Measurements from ENCODE around the gene HIGD1A. TPM values are rescaled to one million over a fixed set of nuclear protein-coding genes. Genes with fewer than 3 reads are reported as not detected.

HIGD1A gene
- total RNA-seq, 1 donor, result 184 TPM

DNA sequence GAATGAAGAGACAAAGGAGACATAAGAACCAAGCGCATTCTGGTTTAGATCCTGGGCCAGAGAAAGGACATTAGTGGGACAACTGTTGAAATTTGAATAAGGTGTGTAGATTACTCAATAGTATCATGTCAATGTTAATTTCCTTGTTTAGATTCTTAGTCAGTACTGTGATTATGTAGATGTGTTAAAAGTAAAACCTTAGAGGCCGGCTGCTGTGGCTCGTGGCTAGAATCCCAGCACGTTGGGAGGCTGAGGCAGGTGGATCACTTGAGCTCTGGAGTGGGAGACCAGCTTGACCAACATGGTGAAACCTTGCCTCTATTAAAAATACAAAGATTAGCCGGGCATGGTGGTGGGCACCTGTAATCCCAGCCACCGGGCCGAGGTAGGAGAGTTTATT lies 44.7 kb upstream of the HIGD1A start:
- no peak for DNase-seq (ENCODE audit: low read depth)
- TF ChIP-seq, protein P1, sequence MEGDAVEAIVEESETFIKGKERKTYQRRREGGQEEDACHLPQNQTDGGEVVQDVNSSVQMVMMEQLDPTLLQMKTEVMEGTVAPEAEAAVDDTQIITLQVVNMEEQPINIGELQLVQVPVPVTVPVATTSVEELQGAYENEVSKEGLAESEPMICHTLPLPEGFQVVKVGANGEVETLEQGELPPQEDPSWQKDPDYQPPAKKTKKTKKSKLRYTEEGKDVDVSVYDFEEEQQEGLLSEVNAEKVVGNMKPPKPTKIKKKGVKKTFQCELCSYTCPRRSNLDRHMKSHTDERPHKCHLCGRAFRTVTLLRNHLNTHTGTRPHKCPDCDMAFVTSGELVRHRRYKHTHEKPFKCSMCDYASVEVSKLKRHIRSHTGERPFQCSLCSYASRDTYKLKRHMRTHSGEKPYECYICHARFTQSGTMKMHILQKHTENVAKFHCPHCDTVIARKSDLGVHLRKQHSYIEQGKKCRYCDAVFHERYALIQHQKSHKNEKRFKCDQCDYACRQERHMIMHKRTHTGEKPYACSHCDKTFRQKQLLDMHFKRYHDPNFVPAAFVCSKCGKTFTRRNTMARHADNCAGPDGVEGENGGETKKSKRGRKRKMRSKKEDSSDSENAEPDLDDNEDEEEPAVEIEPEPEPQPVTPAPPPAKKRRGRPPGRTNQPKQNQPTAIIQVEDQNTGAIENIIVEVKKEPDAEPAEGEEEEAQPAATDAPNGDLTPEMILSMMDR (IDR thresholded peaks at IDR 0.05; ENCODE audit: insufficient read depth, low read depth, low read length), result no peak
- H3K4me3 ChIP-seq (ENCODE audit: low read depth, low read length), result no peak overlapping the region

DNA sequence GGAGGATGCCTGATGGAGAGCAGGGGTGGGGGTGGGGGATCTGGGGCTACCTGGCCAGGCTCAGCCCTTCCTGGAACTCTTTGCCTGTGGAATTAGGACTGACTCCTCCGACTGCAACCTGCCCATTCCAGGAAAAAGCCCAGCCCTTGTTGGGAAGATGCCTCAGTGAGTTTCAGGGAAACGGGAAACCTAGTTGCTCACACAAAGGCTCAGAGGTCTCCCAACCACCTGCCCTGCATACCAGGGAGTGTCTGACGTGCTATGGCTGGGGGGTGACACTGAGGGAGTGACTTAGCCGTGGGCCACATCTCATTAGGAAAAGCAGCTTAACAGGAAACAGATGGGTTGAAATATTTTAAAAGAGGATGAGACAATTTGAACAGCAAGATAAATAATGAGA lies 43.4 kb upstream of the HIGD1A start:
- H3K4me3 ChIP-seq (ENCODE audit: low read depth, low read length), result no peak overlapping the region
- TF ChIP-seq, protein P1 (IDR thresholded peaks at IDR 0.05; ENCODE audit: insufficient read depth, low read depth, low read length), result no peak
- DNase-seq (ENCODE audit: low read depth), result no peak

DNA sequence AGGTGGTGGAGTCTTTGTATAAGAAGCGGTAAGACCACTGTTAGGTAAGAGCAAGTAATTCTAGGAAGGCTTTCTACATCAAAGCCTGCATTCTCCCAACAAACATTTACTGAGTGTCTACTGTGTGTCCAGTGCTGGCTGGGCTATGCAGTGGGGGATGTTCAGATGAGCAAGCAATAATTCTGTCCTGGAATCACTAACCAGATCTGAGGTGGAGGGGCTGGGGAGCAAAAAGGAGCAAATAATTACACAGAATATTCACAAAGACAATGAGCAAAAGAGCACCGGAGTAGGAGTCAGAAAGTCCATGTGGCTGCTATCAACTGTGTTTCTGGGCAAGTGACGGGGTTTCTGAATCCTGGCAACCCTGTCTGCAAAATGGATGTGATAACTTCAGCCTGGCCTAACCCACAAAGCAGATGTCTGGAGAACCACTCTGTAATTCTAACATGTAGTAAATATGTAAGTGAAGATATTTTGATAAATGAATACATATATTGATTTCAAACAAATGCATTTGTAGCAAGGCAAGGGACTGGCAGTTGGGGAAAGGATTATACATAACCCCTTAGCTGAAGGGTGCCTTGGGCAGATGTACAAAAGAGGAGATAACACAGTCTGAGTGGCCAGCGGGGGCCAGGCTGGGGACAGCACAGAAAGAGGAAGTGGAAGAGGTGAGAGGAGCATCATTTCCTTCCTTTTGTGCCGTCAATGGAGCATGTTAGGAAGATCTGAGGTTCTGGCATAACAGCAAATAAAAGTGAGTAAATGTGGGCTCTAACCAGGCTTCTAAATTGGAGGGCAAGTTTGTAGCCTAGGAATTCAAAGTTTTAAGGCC lies 42.6 kb upstream of the HIGD1A start:
- TF ChIP-seq, protein P1 (IDR thresholded peaks at IDR 0.05; ENCODE audit: insufficient read depth, low read depth, low read length), result no peak
- no peak for DNase-seq (ENCODE audit: low read depth)
- no peak overlapping the region for H3K4me3 ChIP-seq (ENCODE audit: low read depth, low read length)

DNA sequence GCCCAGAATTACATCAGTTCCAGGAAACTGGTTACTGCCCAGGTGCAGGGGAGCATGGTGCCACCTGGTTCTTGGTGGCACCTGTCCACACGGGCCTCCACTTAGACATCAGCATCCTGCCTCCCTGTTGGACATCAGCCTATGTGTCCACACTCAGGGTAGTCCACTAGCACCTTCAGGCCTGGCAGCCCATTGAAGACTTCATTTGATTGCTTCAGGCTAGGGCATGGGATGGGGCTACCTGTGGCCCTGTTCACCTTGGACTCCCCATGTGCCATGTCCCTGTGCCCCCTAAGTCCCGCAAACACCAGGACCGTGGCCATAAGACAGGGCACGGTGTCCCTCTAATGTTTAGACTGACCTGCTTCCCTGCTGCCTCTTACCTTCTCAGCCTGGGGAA lies 40.5 kb upstream of the HIGD1A start:
- DNase-seq (ENCODE audit: low read depth), result no peak

DNA sequence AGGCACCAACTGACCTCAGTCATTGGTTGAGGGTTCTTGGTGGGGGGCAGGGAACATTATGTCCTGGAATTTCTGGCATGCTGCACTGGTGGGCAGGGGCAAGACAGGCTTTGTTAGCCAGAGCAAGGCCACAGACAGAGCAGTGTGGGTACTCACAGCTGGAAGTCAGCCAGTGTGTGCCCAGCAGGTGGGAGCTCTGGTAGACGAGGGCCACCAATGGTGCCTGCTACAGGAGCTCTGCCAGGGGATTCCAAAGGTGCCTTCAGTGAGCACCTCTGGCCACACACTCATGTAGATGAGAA lies 40.1 kb upstream of the HIGD1A start:
- DNase-seq (ENCODE audit: low read depth), result no peak
- no peak overlapping the region for H3K4me3 ChIP-seq (ENCODE audit: low read depth, low read length)
- TF ChIP-seq, protein P1 (IDR thresholded peaks at IDR 0.05; ENCODE audit: insufficient read depth, low read depth, low read length), result no peak

More for the DNA sequence above, 40.5 kb upstream of the HIGD1A start:
- TF ChIP-seq, protein P1 (IDR thresholded peaks at IDR 0.05; ENCODE audit: insufficient read depth, low read depth, low read length), result no peak
- H3K4me3 ChIP-seq (ENCODE audit: low read depth, low read length), result no peak overlapping the region

DNA sequence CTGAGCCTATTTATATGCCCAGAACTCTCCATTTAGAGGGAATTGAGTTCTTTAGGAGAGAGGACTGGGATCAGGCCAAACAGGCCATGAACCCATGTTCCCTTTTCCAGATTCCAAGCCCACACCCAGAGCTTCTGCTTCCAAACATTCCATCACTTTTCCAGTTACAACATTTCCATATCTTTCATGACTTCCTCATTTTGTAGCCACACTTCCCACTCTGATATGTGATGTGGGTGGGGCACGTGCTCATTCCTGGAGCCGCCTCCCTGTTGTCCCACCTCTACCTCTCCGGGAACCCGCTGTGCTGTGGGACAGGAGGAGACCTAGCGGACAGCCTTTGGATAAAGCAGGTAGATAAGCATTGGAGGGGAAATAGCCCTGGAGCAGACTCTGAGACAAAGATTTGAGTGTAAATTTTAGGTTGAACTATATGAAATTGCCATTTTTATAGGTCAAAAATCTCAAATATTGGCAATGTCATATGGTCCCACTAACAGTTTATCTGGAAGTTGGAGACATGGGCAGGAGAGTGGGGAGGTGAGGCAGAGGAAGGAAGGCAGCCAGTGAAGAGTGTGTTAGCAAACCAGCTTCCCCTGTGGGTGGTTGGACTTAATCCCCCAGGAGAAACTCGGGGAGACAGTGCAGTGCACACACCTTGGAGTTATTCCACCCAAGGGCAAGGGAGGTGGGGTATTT lies 39.6 kb upstream of the HIGD1A start:
- no peak overlapping the region for H3K4me3 ChIP-seq (ENCODE audit: low read depth, low read length)
- no peak for DNase-seq (ENCODE audit: low read depth)

More for the DNA sequence above, 39.6 kb upstream of the HIGD1A start:
- TF ChIP-seq, protein P1 (IDR thresholded peaks at IDR 0.05; ENCODE audit: insufficient read depth, low read depth, low read length), result no peak

Data from fibroblast of villous mesenchyme (primary cell).